ENCODE measurements around the gene DYNC2LI1. TPM values are rescaled to one million over a fixed set of nuclear protein-coding genes. Genes with fewer than 3 reads are reported as not detected.
A peak's percentile ranks its signal among the peaks of the same experiment; 100 is the strongest.

The DYNC2LI1 gene
- total RNA-seq, 1 donor from 2014 or later, result 29.7 TPM

DNA sequence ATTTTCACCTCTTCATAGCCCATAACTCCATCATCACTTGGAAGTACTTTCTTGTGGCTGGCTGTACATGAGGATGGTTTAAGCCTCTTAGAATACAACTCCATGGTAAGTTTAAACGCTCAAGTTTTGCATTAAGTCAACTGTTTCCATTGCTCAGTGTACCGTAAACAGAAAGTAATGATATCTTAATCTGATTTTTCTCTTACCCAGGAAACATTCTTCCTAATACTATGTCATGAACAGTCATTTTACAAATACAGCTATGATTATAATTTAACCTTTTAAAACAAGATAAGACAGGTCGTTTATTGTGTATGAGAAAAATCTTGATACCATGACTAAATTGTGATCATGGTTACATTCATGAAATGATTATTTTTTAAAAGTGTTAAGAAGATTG, 11.6 kb upstream of the DYNC2LI1 start:
- H3K4me1 ChIP-seq, result peaks cover 29% of the 10 kb centered on the region
- H3K36me3 ChIP-seq, result no peaks in the 10 kb centered on the region
- no peaks in the 10 kb centered on the region for H3K27me3 ChIP-seq
- intact Hi-C loops (cut with DNase I), result no loop called here
- no peak for TF ChIP-seq POLR2AphosphoS5 (IDR thresholded peaks at IDR 0.05; ENCODE audit: insufficient read depth in 1 of 2, low read depth in 1 of 2)
- no peak for TF ChIP-seq CTCF (IDR thresholded peaks at IDR 0.05)
- no peak for TF ChIP-seq POLR2A (IDR thresholded peaks at IDR 0.05)
- H3K27ac ChIP-seq, result no peak overlapping the region
- DNase-seq (ENCODE audit: extremely low spot score in 2 of 2), result no peak
- H3K9me3 ChIP-seq, result no peaks in the 10 kb centered on the region
- H3K4me3 ChIP-seq, result no peak overlapping the region

DNA sequence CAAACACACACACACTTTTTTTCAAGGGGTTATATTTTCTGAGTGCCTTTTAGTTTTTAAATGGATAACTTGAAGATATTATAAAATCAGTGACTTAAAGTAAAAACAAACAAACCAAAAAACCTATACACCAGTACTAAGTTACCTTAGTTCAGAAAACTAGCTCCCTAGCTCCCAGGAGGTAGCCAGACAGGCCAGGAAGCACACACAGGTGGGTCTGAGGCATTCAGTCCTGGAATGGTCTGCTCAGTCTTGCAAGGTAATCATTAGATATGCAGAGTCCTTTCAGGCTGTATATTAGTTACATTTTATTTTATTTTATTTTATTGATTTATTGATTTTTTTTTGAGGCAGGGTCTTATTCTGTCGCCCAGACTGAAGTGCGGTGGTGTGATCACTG, 10.7 kb upstream of the DYNC2LI1 start:
- no peak for TF ChIP-seq POLR2AphosphoS5 (IDR thresholded peaks at IDR 0.05; ENCODE audit: insufficient read depth in 1 of 2, low read depth in 1 of 2)
- no peak for TF ChIP-seq POLR2A (IDR thresholded peaks at IDR 0.05)
- TF ChIP-seq CTCF (IDR thresholded peaks at IDR 0.05), result no peak
- Histone ChIP-seq H3K27me3 (no peaks in the 10 kb centered on the region), H3K4me1 (peaks cover 28% of the 10 kb centered on the region), H3K4me3 (no peak overlapping the region), H3K27ac (no peak overlapping the region), H3K36me3 (no peaks in the 10 kb centered on the region), H3K9me3 (no peaks in the 10 kb centered on the region)
- no peak for DNase-seq (ENCODE audit: extremely low spot score in 2 of 2)
- intact Hi-C loops (cut with DNase I), result no loop called here

DNA sequence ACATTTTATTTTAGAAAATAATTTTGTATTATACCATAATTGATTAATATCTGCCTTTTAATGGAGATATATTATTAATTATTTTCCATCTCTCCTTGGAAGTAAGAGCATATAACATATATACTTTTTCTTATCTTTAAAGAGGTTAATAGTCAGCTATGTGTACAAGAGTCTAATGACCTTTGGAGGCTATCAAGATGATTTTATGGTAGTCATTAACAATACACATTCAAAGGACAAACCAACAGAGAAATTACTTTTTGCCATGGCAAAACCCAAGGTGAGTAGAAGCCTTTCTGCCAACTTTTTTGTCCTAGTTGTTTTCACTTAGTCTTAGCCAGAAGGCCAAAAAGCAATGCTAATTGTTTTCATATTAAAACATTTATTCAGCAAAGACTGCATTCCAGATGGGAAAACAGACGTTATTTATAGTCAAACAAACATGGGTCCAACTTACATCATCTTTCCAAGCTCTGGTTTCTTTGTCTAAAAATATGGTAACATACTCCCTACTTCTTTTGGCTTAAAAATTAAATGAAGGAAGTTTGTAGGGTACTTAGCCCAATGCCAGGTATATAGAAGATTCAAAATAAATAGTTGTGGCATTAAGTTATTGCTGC, 9.6 kb upstream of the DYNC2LI1 start:
- H3K36me3 ChIP-seq, result no peaks in the 10 kb centered on the region
- H3K4me3 ChIP-seq, result no peak overlapping the region
- H3K9me3 ChIP-seq, result no peaks in the 10 kb centered on the region
- TF ChIP-seq POLR2AphosphoS5 (IDR thresholded peaks at IDR 0.05; ENCODE audit: insufficient read depth in 1 of 2, low read depth in 1 of 2) (no peak), POLR2A (IDR thresholded peaks at IDR 0.05) (no peak), CTCF (IDR thresholded peaks at IDR 0.05) (no peak)
- peaks cover 17% of the 10 kb centered on the region for H3K4me1 ChIP-seq
- H3K27ac ChIP-seq, result peak overlapping the region; percentile 69
- DNase-seq (ENCODE audit: extremely low spot score in 2 of 2), result no peak
- no peaks in the 10 kb centered on the region for H3K27me3 ChIP-seq
- intact Hi-C loops (cut with DNase I), result no loop called here

- intact Hi-C loops (cut with DNase I), result no loop called here
- no peaks in the 10 kb centered on the region for H3K9me3 ChIP-seq
- no peak for TF ChIP-seq POLR2AphosphoS5 (IDR thresholded peaks at IDR 0.05; ENCODE audit: insufficient read depth in 1 of 2, low read depth in 1 of 2)
- no peak for TF ChIP-seq CTCF (IDR thresholded peaks at IDR 0.05)
- no peak for TF ChIP-seq POLR2A (IDR thresholded peaks at IDR 0.05)
- H3K27ac ChIP-seq, result peak overlapping the region; percentile 69
- no peak for DNase-seq (ENCODE audit: extremely low spot score in 2 of 2)
- no peaks in the 10 kb centered on the region for H3K36me3 ChIP-seq
- peaks cover 10% of the 10 kb centered on the region for H3K4me1 ChIP-seq
- H3K27me3 ChIP-seq, result no peaks in the 10 kb centered on the region
- H3K4me3 ChIP-seq, result no peak overlapping the region
Observed at GRCh38 chr2:43766006-43766405, 7.8 kb upstream of the DYNC2LI1 start.

DNA sequence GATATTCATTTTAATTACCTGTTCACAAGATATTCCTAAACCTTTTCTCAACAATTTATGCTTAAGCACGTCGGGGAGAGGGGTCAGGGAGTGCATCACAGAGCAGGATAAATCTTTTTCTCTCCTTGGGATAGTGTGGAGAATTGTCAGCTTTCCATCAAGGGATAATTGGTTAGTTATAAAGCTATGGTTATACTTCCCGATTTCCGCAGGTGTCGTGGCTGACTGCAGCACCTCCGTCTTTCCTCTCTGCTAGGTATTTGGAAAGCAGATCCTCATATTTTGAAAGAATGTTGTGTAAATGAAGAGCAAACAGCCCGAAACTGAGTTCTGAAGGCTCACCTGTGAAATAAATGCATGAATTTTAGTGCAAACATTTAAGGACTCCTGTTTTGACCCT, 778 bp downstream of the DYNC2LI1 start:
- H3K27ac ChIP-seq, result peak overlapping the region; percentile 78
- H3K36me3 ChIP-seq, result peaks cover 0 to 10% of the 10 kb centered on the region in 2 donors
- intact Hi-C loops (cut with DNase I), result no loop called here
- TF ChIP-seq POLR2A (IDR thresholded peaks at IDR 0.05) (no peak), POLR2AphosphoS5 (IDR thresholded peaks at IDR 0.05; ENCODE audit: insufficient read depth in 1 of 2, low read depth in 1 of 2) (no peak), CTCF (IDR thresholded peaks at IDR 0.05) (no peak)
- H3K27me3 ChIP-seq, result no peaks in the 10 kb centered on the region
- no peaks in the 10 kb centered on the region for H3K4me1 ChIP-seq
- H3K9me3 ChIP-seq, result no peaks in the 10 kb centered on the region
- peak overlapping the region; percentile 73 for H3K4me3 ChIP-seq
- DNase-seq (ENCODE audit: extremely low spot score in 2 of 2), result no peak
